GM13977 (cell line): Measurements from ENCODE around the gene ACSS1.

ENCODE experiments used
- DNase-seq: peaks from one replicate; pipeline ENCODE4 v3.0.0; 2012; ENCODE audit warnings: low spot score
- CTCF ChIP-seq: IDR thresholded peaks from 2 replicates; pipeline ENCODE4 v1.5.1; 2012; ENCODE audit warnings: mild to moderate bottlenecking, control low read depth; ENCODE audit not compliant: insufficient read depth; ENCODE audit errors: extremely low read depth, missing control alignments
- in situ Hi-C: fragments of 300-500 bp; cut with MboI; formaldehyde crosslinking; loops from one replicate; pipeline ENCODE4 v1.12.0; 2022; ENCODE audit warnings: low sequenced_read_pairs, low pct_unique_long_range_greater_than_20kb, mixed read lengths, inconsistent platforms; ENCODE audit not compliant: unreplicated experiment

ACSS1 gene

GRCh38 chr20:25058051-25058846 is at the start of gene ACSS1:
Gene ACSS1, minus strand, starts transcription at chr20:25058139. Its CDS starts 37 bp downstream, at chr20:25058102.
- in situ Hi-C loops = no loop called here
- DNase-seq = peak; percentile 88

GRCh38 chr20:25103526-25103925 is 45.6 kb upstream of the ACSS1 start:
- no peak for TF ChIP-seq CTCF
- DNase-seq = no peak
- in situ Hi-C loops = no loop called here

More at GRCh38 chr20:25058051-25058846, at the start of gene ACSS1:
- TF ChIP-seq CTCF = no peak

GRCh38 chr20:25100914-25101313 is 43.0 kb upstream of the ACSS1 start:
- no peak for DNase-seq
- no peak for TF ChIP-seq CTCF
- in situ Hi-C loops = no loop called here

GRCh38 chr20:25099601-25100140 is 41.7 kb upstream of the ACSS1 start:
- no peak for DNase-seq
- in situ Hi-C loops = no loop called here
- TF ChIP-seq CTCF = no peak

GRCh38 chr20:25097498-25097897 is 39.6 kb upstream of the ACSS1 start:
- no peak for TF ChIP-seq CTCF
- in situ Hi-C loops = no loop called here
- no peak for DNase-seq

- no peak for TF ChIP-seq CTCF
- in situ Hi-C loops = no loop called here
- DNase-seq = no peak
Measured at GRCh38 chr20:25090492-25091429, 32.8 kb upstream of the ACSS1 start.
